CD14-positive monocyte (primary cell): ENCODE data around the gene CENPP. TPM values are rescaled to one million over a fixed set of nuclear protein-coding genes. Genes with fewer than 3 reads are reported as not detected.

ENCODE experiments used
- DNase-seq, 3 donors: peaks; one replicate each; pipeline ENCODE4 v3.0.0-alpha.2; 2011 to 2022
- H2AFZ ChIP-seq: 2 replicates; pipeline ENCODE4 v1.6.0; 2012; ENCODE audit warnings: mild to moderate bottlenecking, low read depth, low read length, inconsistent platforms; ENCODE audit not compliant: insufficient read depth, poor library complexity, severe bottlenecking
- H3K27ac ChIP-seq, 2 donors: 1 replicate in 1 of 2; 2 replicates in 1 of 2; pipeline ENCODE4 v1.5.1; 2012 to 2013; ENCODE audit warnings: low read length in 2 of 2, control low read depth in 1 of 2, inconsistent platforms in 1 of 2, low read depth in 1 of 2, mild to moderate bottlenecking in 1 of 2
- H3K27me3 ChIP-seq, 2 donors: one replicate each; pipeline versions ENCODE4 v1.6.0 to v1.6.1; 2011 to 2013; ENCODE audit warnings: low read length in 2 of 2; ENCODE audit not compliant: control insufficient read depth in 2 of 2, insufficient read depth in 2 of 2
- H3K36me3 ChIP-seq, 2 donors: replicated peaks in 1 of 2; 1 replicate in 1 of 2; 2 replicates in 1 of 2; pipeline versions ENCODE4 v1.5.1 to v1.6.1; 2012 to 2013; ENCODE audit warnings: low read length in 2 of 2, control low read depth in 1 of 2, inconsistent platforms in 1 of 2, mild to moderate bottlenecking in 1 of 2; ENCODE audit not compliant: insufficient read depth in 2 of 2, control insufficient read depth in 1 of 2
- H3K4me1 ChIP-seq, 2 donors: 1 replicate in 1 of 2; 2 replicates in 1 of 2; pipeline versions ENCODE4 v1.5.1 to v1.6.1; 2012 to 2013; ENCODE audit warnings: low read length in 2 of 2, control low read depth in 1 of 2, inconsistent platforms in 1 of 2, mild to moderate bottlenecking in 1 of 2, moderate library complexity in 1 of 2; ENCODE audit not compliant: insufficient read depth in 2 of 2, control insufficient read depth in 1 of 2
- H3K4me2 ChIP-seq: replicated peaks from 2 replicates; pipeline ENCODE3; 2012; ENCODE audit warnings: low read length, moderate library complexity, mild to moderate bottlenecking; ENCODE audit not compliant: poor library complexity, severe bottlenecking; ENCODE audit errors: extremely low read depth
- H3K4me3 ChIP-seq, 3 experiments: fragments of 200-600 bp in 1 of 3; sonication (generic) in 1 of 3; replicated peaks in 1 of 3; 1 replicate in 2 of 3; 2 replicates in 1 of 3; pipeline ENCODE4 v1.5.1; 2011 to 2013; ENCODE audit warnings: low read length in 3 of 3, mild to moderate bottlenecking in 3 of 3, control low read depth in 2 of 3, low read depth in 2 of 3, inconsistent platforms in 1 of 3, moderate library complexity in 1 of 3
- H3K79me2 ChIP-seq: 2 replicates; pipeline ENCODE4 v1.6.0; 2012; ENCODE audit warnings: mild to moderate bottlenecking, control low read depth, inconsistent platforms, low read length, moderate library complexity; ENCODE audit not compliant: insufficient read depth
- H3K9ac ChIP-seq: 2 replicates; pipeline ENCODE4 v1.6.0; 2017; ENCODE audit warnings: low read length, mild to moderate bottlenecking; ENCODE audit not compliant: insufficient read depth, poor library complexity, severe bottlenecking
- H3K9me3 ChIP-seq, 2 donors: replicated peaks in 1 of 2; 1 replicate in 1 of 2; 2 replicates in 1 of 2; pipeline versions ENCODE4 v1.5.1 to v1.6.1; 2012 to 2013; ENCODE audit warnings: low read length in 2 of 2, control low read depth in 1 of 2; ENCODE audit not compliant: control insufficient read depth in 1 of 2, insufficient read depth in 1 of 2
- H4K20me1 ChIP-seq: 2 replicates; pipeline ENCODE4 v1.6.0; 2012; ENCODE audit warnings: mild to moderate bottlenecking, low read length, control low read depth, moderate library complexity; ENCODE audit not compliant: insufficient read depth
- H3K27ac Mint-ChIP-seq, 7 donors: one replicate each; pipeline ENCODE4 v1.8.0; 2020; ENCODE audit warnings: mild to moderate bottlenecking in 7 of 7, mixed read lengths in 7 of 7, moderate library complexity in 6 of 7, inconsistent platforms in 2 of 7
- H3K27me3 Mint-ChIP-seq, 3 donors: one replicate each; pipeline ENCODE4 v1.8.0; 2021 to 2022; ENCODE audit warnings: low read depth in 3 of 3, mild to moderate bottlenecking in 3 of 3, mixed read lengths in 3 of 3, moderate library complexity in 3 of 3, inconsistent platforms in 1 of 3
- H3K36me3 Mint-ChIP-seq, 2 donors: one replicate each; pipeline ENCODE4 v1.8.0; 2020; ENCODE audit warnings: mixed read lengths in 2 of 2, inconsistent platforms in 1 of 2, mild to moderate bottlenecking in 1 of 2
- H3K4me1 Mint-ChIP-seq: one replicate; pipeline ENCODE4 v1.8.0; 2020; ENCODE audit warnings: mild to moderate bottlenecking, mixed read lengths
- H3K4me3 Mint-ChIP-seq, 2 donors: one replicate each; pipeline ENCODE4 v1.8.0; 2020; ENCODE audit warnings: mild to moderate bottlenecking in 2 of 2, mixed read lengths in 2 of 2, moderate library complexity in 1 of 2
- H3K9me3 Mint-ChIP-seq, 7 donors: one replicate each; pipeline ENCODE4 v1.8.0; 2020 to 2022; ENCODE audit warnings: mixed read lengths in 7 of 7, mild to moderate bottlenecking in 6 of 7, moderate library complexity in 6 of 7, inconsistent platforms in 2 of 7
- CTCF ChIP-seq: fragments of 200-600 bp; IDR thresholded peaks from one replicate; pipeline ENCODE4 v1.8.0; 2022; ENCODE audit warnings: antibody characterized with exemption, mild to moderate bottlenecking
- WGBS: methylation state at CpG from one replicate; pipeline ENCODE4 v1.1.5; 2013; ENCODE audit warnings: missing lambda C conversion rate; ENCODE audit not compliant: insufficient coverage; 5-methylcytosine and 5-hydroxymethylcytosine counted together
- intact Hi-C, 2 donors: fragments of 100-400 bp; cut with micrococcal nuclease; formaldehyde crosslinking; loops; one replicate each; pipeline versions ENCODE4 v1.15.0 to v1.15.1; 2023
- polyA plus RNA-seq, 3 donors: library from polyadenylated mRNA; depleted of rRNA in 1 of 3; unstranded in 2 of 3; stranded (reverse) in 1 of 3; fragments of 300-500 nt in 2 of 3; fragments of >200 nt in 1 of 3; fragmentation: Illumina TruSeq in 2 of 3; gene quantifications; 1 replicate in 2 of 3; 2 replicates in 1 of 3; pipeline ENCODE4 v1.2.3, GENCODE V29; 2012 to 2021

CENPP gene
- polyA plus RNA-seq, 3 donors: 0.50 to 1.1 (median 1.1) TPM

DNA sequence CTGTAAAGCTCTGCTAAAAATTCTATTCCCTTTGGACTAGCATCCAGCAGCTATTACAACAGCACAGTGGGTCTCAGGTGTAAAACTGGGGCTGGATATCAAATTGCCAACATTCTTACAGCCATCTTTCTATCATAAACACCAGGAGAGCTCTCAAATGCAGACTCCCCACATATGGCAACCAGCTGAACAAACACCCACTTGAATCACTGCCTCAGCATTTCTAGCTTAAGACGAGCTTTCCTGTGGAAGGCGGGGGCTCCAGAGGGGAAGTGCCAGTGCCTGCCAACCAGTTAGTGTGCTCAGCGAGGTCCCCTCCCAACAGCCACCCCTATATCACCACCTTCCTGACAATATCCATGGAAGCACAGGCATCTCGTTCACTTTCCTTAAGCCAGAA is 282.0 kb downstream of the CENPP start:
- no peak overlapping the region for H3K27ac ChIP-seq
- intact Hi-C loops: no loop called here
- no peak overlapping the region for H3K4me3 ChIP-seq
- no peak overlapping the region for H3K4me3 Mint-ChIP-seq
- H3K27me3 Mint-ChIP-seq: peaks cover 0 to 3% (median 0%) of the 10 kb centered on the region in 3 donors
- peaks cover 6 to 14% of the 10 kb centered on the region in 2 donors for H3K9me3 ChIP-seq
- H3K27ac Mint-ChIP-seq: no peak overlapping the region
- peaks cover 16 to 24% of the 10 kb centered on the region in 2 donors for H3K36me3 ChIP-seq
- no peaks in the 10 kb centered on the region for H3K79me2 ChIP-seq
- peaks cover 22 to 29% of the 10 kb centered on the region in 2 donors for H3K36me3 Mint-ChIP-seq
- H3K4me1 Mint-ChIP-seq: no peaks in the 10 kb centered on the region
- TF ChIP-seq CTCF: no peak
- no peak overlapping the region for H3K4me2 ChIP-seq
- H2AFZ ChIP-seq: no peak overlapping the region
- H3K9me3 Mint-ChIP-seq: peaks cover 3 to 21% (median 10%) of the 10 kb centered on the region in 7 donors
- WGBS: 65% methylated on average over 4 of the region's 4 CpGs
- no peaks in the 10 kb centered on the region for H4K20me1 ChIP-seq
- H3K4me1 ChIP-seq: no peaks in the 10 kb centered on the region
- no peak for DNase-seq
- H3K9ac ChIP-seq: no peak overlapping the region
- H3K27me3 ChIP-seq: no peaks in the 10 kb centered on the region

DNA sequence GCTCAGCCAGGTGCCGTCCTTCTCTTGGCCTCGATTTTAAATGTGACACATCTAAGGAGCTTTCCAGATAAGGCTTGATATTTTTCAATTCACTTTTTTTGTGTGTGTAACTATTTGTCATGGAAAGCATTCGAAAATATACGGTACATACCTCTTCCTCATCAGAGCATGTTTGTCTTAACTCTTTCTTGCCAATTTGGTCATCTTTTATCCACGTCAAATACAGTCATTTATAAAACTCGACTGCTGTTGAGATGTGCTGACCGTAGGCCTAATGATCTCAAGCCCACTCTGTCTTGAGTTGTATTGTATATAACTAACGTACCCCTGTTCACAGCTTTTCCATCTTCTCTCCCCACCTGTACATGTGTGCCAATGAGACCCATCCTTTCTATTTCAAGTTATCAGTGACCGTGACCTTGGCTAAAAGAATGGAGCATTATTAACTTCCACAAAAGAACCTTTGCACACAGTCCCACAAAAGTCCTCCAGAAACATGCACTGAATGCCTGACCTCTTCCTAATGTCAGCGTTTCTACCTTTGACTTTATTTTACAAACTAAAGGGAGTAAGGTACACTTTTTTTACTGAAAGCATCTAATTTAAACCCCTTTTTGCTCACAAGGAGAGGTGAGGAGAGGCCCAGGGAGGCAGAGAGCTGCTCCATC is 282.6 kb downstream of the CENPP start:
- no peak overlapping the region for H3K4me2 ChIP-seq
- no peak overlapping the region for H3K4me3 Mint-ChIP-seq
- no peaks in the 10 kb centered on the region for H3K4me1 ChIP-seq
- H3K27me3 ChIP-seq: no peaks in the 10 kb centered on the region
- H3K79me2 ChIP-seq: no peaks in the 10 kb centered on the region
- peaks cover 3 to 20% (median 10%) of the 10 kb centered on the region in 7 donors for H3K9me3 Mint-ChIP-seq
- peaks cover 0 to 3% (median 0%) of the 10 kb centered on the region in 3 donors for H3K27me3 Mint-ChIP-seq
- H3K9me3 ChIP-seq: peaks cover 6 to 14% of the 10 kb centered on the region in 2 donors
- H3K27ac ChIP-seq: no peak overlapping the region
- H4K20me1 ChIP-seq: no peaks in the 10 kb centered on the region
- no peaks in the 10 kb centered on the region for H3K4me1 Mint-ChIP-seq
- 97% methylated on average over 5 of the region's 10 CpGs for WGBS
- no peak overlapping the region for H3K27ac Mint-ChIP-seq
- H2AFZ ChIP-seq: no peak overlapping the region
- peaks cover 17 to 30% of the 10 kb centered on the region in 2 donors for H3K36me3 ChIP-seq
- intact Hi-C loops: no loop called here
- no peak for TF ChIP-seq CTCF
- H3K9ac ChIP-seq: no peak overlapping the region
- peaks cover 25 to 33% of the 10 kb centered on the region in 2 donors for H3K36me3 Mint-ChIP-seq
- no peak for DNase-seq
- H3K4me3 ChIP-seq: no peak overlapping the region
